Nephron progenitor cell (in vitro differentiated cells): ENCODE measurements around the gene PPP2R5D.

Source experiments
- DNase-seq: peaks from one replicate; pipeline ENCODE4 v3.0.0; 2021
- H3K27ac Mint-ChIP-seq: 2 replicates; pipeline ENCODE4 v1.8.0; 2021; ENCODE audit warnings: mild to moderate bottlenecking, moderate library complexity, mixed read lengths
- H3K27me3 Mint-ChIP-seq: 2 replicates; pipeline ENCODE4 v1.8.0; 2021; ENCODE audit warnings: mild to moderate bottlenecking, low read depth, mixed read lengths; ENCODE audit not compliant: poor library complexity
- H3K36me3 Mint-ChIP-seq: 2 replicates; pipeline ENCODE4 v1.8.0; 2021; ENCODE audit warnings: low read depth, mixed read lengths
- H3K4me1 Mint-ChIP-seq: 2 replicates; pipeline ENCODE4 v1.8.0; 2021; ENCODE audit warnings: mixed read lengths
- H3K4me3 Mint-ChIP-seq: 2 replicates; pipeline ENCODE4 v1.8.0; 2021; ENCODE audit warnings: mild to moderate bottlenecking, moderate library complexity, mixed read lengths
- H3K9me3 Mint-ChIP-seq: 2 replicates; pipeline ENCODE4 v1.8.0; 2021; ENCODE audit warnings: mild to moderate bottlenecking, moderate library complexity, mixed read lengths
- TF ChIP-seq, protein P1 (sequence below): fragments of 200-600 bp; sonication (generic); IDR thresholded peaks from 2 replicates; pipeline ENCODE4 v1.5.0; 2021; ENCODE audit warnings: antibody characterized with exemption

Gene PPP2R5D

DNA sequence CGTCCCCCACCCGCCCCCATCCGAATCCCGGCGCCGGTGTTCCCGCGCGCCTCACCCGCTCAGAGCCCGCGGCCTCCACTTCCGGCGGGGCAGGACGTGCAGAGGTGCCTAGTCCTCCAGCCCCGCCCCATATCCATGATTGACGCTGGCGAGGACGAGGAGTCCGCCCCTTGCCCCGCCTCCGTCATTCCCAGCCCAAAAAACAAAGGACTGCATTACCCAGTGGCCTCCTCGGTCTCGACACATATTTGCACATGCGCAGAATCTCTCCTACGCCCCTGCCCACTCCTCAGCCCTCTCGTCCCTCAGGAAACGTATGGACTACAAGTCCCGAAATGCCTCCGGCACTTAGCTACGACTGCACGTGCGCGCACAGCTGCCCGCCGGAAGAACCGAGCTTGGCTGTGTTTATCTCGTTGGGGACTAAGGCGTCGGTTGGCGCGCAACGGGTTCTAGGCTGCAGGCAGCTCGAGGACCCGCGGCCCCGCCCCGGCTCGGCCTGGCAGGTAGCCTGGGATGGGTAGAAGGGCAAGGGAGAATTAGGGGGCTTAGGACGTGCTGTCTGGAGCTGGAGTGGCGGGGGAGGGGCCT, 29.6 kb downstream of the PPP2R5D start, which contains the start of the genes KLHDC3 and MEA1:
TSS of gene KLHDC3 (plus strand) at position 407 of the 591 bp plus-strand sequence. CDS start 2,944 bp downstream, outside the sequence.
TSS of gene MEA1 (minus strand) at position 104 of the 591 bp plus-strand sequence. CDS start 133 bp downstream, outside the sequence.
- TF ChIP-seq, protein P1, sequence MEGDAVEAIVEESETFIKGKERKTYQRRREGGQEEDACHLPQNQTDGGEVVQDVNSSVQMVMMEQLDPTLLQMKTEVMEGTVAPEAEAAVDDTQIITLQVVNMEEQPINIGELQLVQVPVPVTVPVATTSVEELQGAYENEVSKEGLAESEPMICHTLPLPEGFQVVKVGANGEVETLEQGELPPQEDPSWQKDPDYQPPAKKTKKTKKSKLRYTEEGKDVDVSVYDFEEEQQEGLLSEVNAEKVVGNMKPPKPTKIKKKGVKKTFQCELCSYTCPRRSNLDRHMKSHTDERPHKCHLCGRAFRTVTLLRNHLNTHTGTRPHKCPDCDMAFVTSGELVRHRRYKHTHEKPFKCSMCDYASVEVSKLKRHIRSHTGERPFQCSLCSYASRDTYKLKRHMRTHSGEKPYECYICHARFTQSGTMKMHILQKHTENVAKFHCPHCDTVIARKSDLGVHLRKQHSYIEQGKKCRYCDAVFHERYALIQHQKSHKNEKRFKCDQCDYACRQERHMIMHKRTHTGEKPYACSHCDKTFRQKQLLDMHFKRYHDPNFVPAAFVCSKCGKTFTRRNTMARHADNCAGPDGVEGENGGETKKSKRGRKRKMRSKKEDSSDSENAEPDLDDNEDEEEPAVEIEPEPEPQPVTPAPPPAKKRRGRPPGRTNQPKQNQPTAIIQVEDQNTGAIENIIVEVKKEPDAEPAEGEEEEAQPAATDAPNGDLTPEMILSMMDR = no peak
- H3K36me3 Mint-ChIP-seq = peaks cover 24% of the 10 kb centered on the region
- peak; percentile 99 for DNase-seq
- peaks cover 4% of the 10 kb centered on the region for H3K27me3 Mint-ChIP-seq
- H3K4me1 Mint-ChIP-seq = peaks cover 57% of the 10 kb centered on the region
- H3K4me3 Mint-ChIP-seq = peak within 1 kb of the TSS; percentile 93
- H3K9me3 Mint-ChIP-seq = no peaks in the 10 kb centered on the region
- peak within 1 kb of the TSS; percentile 83 for H3K27ac Mint-ChIP-seq

DNA sequence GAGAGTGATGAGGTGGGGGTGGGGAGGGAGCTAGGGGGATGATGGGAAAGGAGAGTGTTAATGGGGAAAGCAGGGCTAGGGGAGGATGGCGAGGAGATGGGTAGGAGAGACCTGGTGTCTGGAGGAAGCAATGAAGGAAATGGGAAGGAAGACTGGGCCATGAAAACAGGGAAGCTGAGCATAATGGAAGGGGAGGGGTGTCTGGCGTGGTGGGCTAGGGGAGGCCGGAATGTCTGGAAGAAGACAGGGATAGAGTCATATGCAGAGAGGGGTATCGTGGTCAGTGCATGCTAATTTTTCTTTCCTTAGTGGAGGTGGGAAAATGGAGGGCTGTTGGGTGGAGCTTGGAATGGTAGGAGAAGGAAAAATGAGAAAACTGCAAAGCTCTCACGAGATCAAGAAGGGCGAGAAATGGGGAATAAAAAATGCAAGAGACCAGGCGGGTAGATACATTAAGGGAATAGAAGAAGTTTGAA, 30.1 kb downstream of the PPP2R5D start:
- no peak for DNase-seq
- Mint-ChIP-seq H3K9me3 (no peaks in the 10 kb centered on the region), H3K4me1 (peaks cover 57% of the 10 kb centered on the region), H3K27me3 (peaks cover 4% of the 10 kb centered on the region), H3K27ac (peak overlapping the region; percentile 83), H3K4me3 (peak overlapping the region; percentile 93), H3K36me3 (peaks cover 29% of the 10 kb centered on the region)
- TF ChIP-seq, protein P1 = no peak

DNA sequence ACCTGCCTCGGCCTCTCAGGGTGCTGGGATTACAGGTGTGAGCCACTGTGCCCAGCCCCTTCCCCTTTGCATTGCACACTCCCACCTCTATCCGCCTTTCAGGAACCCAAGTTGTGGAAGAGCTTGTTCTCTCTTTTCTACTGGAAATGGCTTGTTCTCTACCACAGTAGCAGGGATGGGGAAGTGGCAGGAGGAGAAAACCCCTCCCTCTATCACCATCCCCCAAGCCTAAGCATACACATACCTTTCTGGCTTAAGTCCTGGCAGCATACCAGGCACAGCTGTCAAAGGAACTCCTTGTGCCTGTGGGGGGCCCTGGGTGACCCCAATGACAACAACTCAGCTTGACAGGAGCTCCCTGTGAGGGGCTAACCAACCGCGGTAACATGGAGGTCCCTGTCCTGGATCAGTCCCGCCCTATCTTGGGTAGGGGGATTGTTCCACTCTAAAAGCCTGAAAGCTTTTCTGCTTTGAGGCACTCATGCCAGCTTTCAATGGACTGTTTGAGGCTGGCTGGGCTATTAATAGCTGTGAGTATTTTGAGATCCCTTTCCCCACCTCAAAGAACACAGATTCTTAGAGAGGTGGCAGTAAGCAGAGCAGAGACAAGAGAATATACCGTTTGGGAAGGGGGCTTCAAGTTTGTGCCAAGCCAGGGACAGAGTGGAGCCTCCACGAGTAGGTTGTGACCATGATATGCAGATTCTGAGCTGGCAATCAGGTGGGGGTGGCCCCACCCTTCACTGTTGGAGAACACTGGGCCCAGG, 32.0 kb downstream of the PPP2R5D start:
- Mint-ChIP-seq H3K36me3 (peaks cover 23% of the 10 kb centered on the region), H3K4me1 (peaks cover 56% of the 10 kb centered on the region), H3K9me3 (no peaks in the 10 kb centered on the region), H3K4me3 (peak overlapping the region; percentile 63), H3K27ac (peak overlapping the region; percentile 16), H3K27me3 (peaks cover 4% of the 10 kb centered on the region)
- DNase-seq = no peak
- TF ChIP-seq, protein P1 = no peak

DNA sequence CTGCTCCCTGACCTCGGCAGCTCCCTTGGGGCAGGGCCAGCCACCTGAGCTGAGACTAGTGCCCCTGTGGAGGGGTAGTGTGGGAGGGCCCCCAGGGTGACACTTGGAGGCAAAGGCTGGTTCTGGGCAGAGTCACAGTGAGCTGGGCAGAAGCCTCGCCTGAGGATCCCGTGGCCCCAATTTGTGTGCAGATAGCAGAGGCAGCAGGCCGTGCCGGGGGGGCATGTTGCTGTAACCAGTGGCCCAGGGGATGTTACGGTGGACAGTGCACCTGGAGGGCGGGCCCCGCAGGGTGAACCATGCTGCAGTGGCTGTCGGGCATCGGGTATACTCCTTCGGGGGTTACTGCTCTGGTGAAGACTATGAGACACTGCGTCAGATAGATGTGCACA, 32.6 kb downstream of the PPP2R5D start:
- H3K27ac Mint-ChIP-seq = no peak overlapping the region
- no peak overlapping the region for H3K4me3 Mint-ChIP-seq
- TF ChIP-seq, protein P1 = no peak
- H3K4me1 Mint-ChIP-seq = peaks cover 56% of the 10 kb centered on the region
- H3K9me3 Mint-ChIP-seq = no peaks in the 10 kb centered on the region
- peaks cover 4% of the 10 kb centered on the region for H3K27me3 Mint-ChIP-seq
- peaks cover 23% of the 10 kb centered on the region for H3K36me3 Mint-ChIP-seq
- DNase-seq = no peak

DNA sequence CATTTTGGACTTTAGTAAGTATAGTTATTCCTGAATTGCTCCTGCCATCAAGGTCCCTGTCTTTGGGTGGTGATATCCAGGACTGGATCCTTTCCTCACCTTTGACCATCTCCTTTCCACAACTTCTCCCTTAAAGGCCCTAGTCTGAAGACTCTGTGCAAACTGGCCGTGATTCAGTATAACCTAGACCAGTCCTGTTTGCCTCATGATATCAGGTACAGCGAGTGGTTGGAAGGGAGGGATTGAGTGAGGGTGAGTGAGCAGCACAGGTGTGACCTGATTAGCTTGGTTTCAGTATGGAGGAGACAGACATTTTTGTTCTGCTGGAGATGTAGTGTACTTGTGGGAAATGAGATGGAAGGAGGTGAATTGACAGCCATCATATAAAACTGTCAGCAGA, 34.8 kb downstream of the PPP2R5D start:
- peaks cover 42% of the 10 kb centered on the region for H3K4me1 Mint-ChIP-seq
- TF ChIP-seq, protein P1 = no peak
- no peak overlapping the region for H3K27ac Mint-ChIP-seq
- no peak overlapping the region for H3K4me3 Mint-ChIP-seq
- no peaks in the 10 kb centered on the region for H3K9me3 Mint-ChIP-seq
- no peak for DNase-seq
- H3K36me3 Mint-ChIP-seq = peaks cover 30% of the 10 kb centered on the region
- peaks cover 6% of the 10 kb centered on the region for H3K27me3 Mint-ChIP-seq
